ENCODE measurements around the gene CHN2.

DNA sequence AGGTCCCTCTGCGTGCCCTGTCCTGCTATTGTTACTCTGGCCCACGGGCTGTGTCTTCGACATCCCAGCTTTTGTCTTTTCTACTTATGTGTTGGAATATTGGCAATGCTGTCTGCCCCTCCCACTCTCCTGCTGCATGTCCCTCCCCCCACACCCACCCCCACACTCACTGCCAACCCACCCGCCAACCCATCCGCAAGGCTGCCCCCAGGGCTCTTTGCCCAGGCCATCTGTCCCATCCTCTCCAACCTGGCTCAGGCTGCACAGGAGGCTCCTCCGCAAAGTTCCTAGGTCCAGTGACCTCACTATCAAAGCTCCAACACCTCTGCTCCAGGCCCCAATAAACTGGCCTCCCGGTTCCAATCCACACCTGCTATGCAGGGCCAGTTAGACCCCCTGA, 202.0 kb downstream of the CHN2 start:
- TF ChIP-seq, protein P1, sequence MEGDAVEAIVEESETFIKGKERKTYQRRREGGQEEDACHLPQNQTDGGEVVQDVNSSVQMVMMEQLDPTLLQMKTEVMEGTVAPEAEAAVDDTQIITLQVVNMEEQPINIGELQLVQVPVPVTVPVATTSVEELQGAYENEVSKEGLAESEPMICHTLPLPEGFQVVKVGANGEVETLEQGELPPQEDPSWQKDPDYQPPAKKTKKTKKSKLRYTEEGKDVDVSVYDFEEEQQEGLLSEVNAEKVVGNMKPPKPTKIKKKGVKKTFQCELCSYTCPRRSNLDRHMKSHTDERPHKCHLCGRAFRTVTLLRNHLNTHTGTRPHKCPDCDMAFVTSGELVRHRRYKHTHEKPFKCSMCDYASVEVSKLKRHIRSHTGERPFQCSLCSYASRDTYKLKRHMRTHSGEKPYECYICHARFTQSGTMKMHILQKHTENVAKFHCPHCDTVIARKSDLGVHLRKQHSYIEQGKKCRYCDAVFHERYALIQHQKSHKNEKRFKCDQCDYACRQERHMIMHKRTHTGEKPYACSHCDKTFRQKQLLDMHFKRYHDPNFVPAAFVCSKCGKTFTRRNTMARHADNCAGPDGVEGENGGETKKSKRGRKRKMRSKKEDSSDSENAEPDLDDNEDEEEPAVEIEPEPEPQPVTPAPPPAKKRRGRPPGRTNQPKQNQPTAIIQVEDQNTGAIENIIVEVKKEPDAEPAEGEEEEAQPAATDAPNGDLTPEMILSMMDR (IDR thresholded peaks at IDR 0.05) = no peak
- TF ChIP-seq EZH2 (IDR thresholded peaks at IDR 0.05; ENCODE audit: borderline replicate concordance, insufficient read depth, low read depth, low read length, poor library complexity, severe bottlenecking) = no peak

Measured in B cell (primary cell).